Measurements from ENCODE around the gene MSI2.

The MSI2 gene

GRCh38 chr17:57699751-57700219 is 443.5 kb downstream of the MSI2 start:
- no peaks in the 10 kb centered on the region for H3K36me3 ChIP-seq (ENCODE audit: insufficient read depth, low read length)
- H3K4me3 ChIP-seq (ENCODE audit: low read length) = no peak overlapping the region
- H3K4me1 ChIP-seq (ENCODE audit: insufficient read depth, low read length) = peaks cover 17% of the 10 kb centered on the region
- H3K27me3 ChIP-seq (ENCODE audit: insufficient read depth, low read length) = no peaks in the 10 kb centered on the region
- H3K9me3 ChIP-seq (ENCODE audit: low read length) = peaks cover 5% of the 10 kb centered on the region
- H2AFZ ChIP-seq (ENCODE audit: low read depth, low read length) = no peak overlapping the region

- H3K36me3 ChIP-seq (ENCODE audit: insufficient read depth, low read length) = no peaks in the 10 kb centered on the region
- no peak overlapping the region for H2AFZ ChIP-seq (ENCODE audit: low read depth, low read length)
- no peak overlapping the region for H3K4me3 ChIP-seq (ENCODE audit: low read length)
- H3K27me3 ChIP-seq (ENCODE audit: insufficient read depth, low read length) = no peaks in the 10 kb centered on the region
- H3K9me3 ChIP-seq (ENCODE audit: low read length) = no peaks in the 10 kb centered on the region
- peaks cover 17% of the 10 kb centered on the region for H3K4me1 ChIP-seq (ENCODE audit: insufficient read depth, low read length)
These were observed 444.8 kb downstream of the MSI2 start for GRCh38 chr17:57701124-57701523.

- H3K4me1 ChIP-seq (ENCODE audit: insufficient read depth, low read length) = peaks cover 28% of the 10 kb centered on the region
- no peaks in the 10 kb centered on the region for H3K27me3 ChIP-seq (ENCODE audit: insufficient read depth, low read length)
- H2AFZ ChIP-seq (ENCODE audit: low read depth, low read length) = no peak overlapping the region
- H3K9me3 ChIP-seq (ENCODE audit: low read length) = no peaks in the 10 kb centered on the region
- H3K4me3 ChIP-seq (ENCODE audit: low read length) = no peak overlapping the region
- H3K36me3 ChIP-seq (ENCODE audit: insufficient read depth, low read length) = no peaks in the 10 kb centered on the region
These were observed 446.9 kb downstream of the MSI2 start for GRCh38 chr17:57703273-57703672.

- no peaks in the 10 kb centered on the region for H3K9me3 ChIP-seq (ENCODE audit: low read length)
These were observed 448.1 kb downstream of the MSI2 start for GRCh38 chr17:57704448-57704847.

GRCh38 chr17:57705921-57706695 is 449.8 kb downstream of the MSI2 start:
- no peaks in the 10 kb centered on the region for H3K9me3 ChIP-seq (ENCODE audit: low read length)
- H3K4me1 ChIP-seq (ENCODE audit: insufficient read depth, low read length) = peaks cover 21% of the 10 kb centered on the region
- H2AFZ ChIP-seq (ENCODE audit: low read depth, low read length) = no peak overlapping the region
- H3K27me3 ChIP-seq (ENCODE audit: insufficient read depth, low read length) = no peaks in the 10 kb centered on the region
- no peaks in the 10 kb centered on the region for H3K36me3 ChIP-seq (ENCODE audit: insufficient read depth, low read length)
- no peak overlapping the region for H3K4me3 ChIP-seq (ENCODE audit: low read length)

More at GRCh38 chr17:57704448-57704847, 448.1 kb downstream of the MSI2 start:
- no peak overlapping the region for H3K4me3 ChIP-seq (ENCODE audit: low read length)
- H2AFZ ChIP-seq (ENCODE audit: low read depth, low read length) = no peak overlapping the region
- no peaks in the 10 kb centered on the region for H3K36me3 ChIP-seq (ENCODE audit: insufficient read depth, low read length)
- H3K4me1 ChIP-seq (ENCODE audit: insufficient read depth, low read length) = peaks cover 23% of the 10 kb centered on the region
- no peaks in the 10 kb centered on the region for H3K27me3 ChIP-seq (ENCODE audit: insufficient read depth, low read length)

GRCh38 chr17:57706761-57707160 is 450.4 kb downstream of the MSI2 start:
- Histone ChIP-seq H2AFZ (ENCODE audit: low read depth, low read length) (no peak overlapping the region), H3K27me3 (ENCODE audit: insufficient read depth, low read length) (no peaks in the 10 kb centered on the region), H3K4me3 (ENCODE audit: low read length) (no peak overlapping the region), H3K4me1 (ENCODE audit: insufficient read depth, low read length) (peaks cover 21% of the 10 kb centered on the region), H3K36me3 (ENCODE audit: insufficient read depth, low read length) (no peaks in the 10 kb centered on the region), H3K9me3 (ENCODE audit: low read length) (no peaks in the 10 kb centered on the region)

GRCh38 chr17:57707892-57708291 is 451.6 kb downstream of the MSI2 start:
- H3K36me3 ChIP-seq (ENCODE audit: insufficient read depth, low read length) = no peaks in the 10 kb centered on the region
- H2AFZ ChIP-seq (ENCODE audit: low read depth, low read length) = peak overlapping the region; percentile 4
- peak overlapping the region; percentile 31 for H3K4me3 ChIP-seq (ENCODE audit: low read length)
- no peaks in the 10 kb centered on the region for H3K9me3 ChIP-seq (ENCODE audit: low read length)
- H3K27me3 ChIP-seq (ENCODE audit: insufficient read depth, low read length) = no peaks in the 10 kb centered on the region
- peaks cover 21% of the 10 kb centered on the region for H3K4me1 ChIP-seq (ENCODE audit: insufficient read depth, low read length)

GRCh38 chr17:57708410-57708809 is 452.1 kb downstream of the MSI2 start:
- no peaks in the 10 kb centered on the region for H3K36me3 ChIP-seq (ENCODE audit: insufficient read depth, low read length)
- H3K9me3 ChIP-seq (ENCODE audit: low read length) = no peaks in the 10 kb centered on the region
- peak overlapping the region; percentile 31 for H3K4me3 ChIP-seq (ENCODE audit: low read length)
- peak overlapping the region; percentile 4 for H2AFZ ChIP-seq (ENCODE audit: low read depth, low read length)
- peaks cover 21% of the 10 kb centered on the region for H3K4me1 ChIP-seq (ENCODE audit: insufficient read depth, low read length)
- H3K27me3 ChIP-seq (ENCODE audit: insufficient read depth, low read length) = no peaks in the 10 kb centered on the region

GRCh38 chr17:57713140-57713539 is 456.8 kb downstream of the MSI2 start:
- H3K4me1 ChIP-seq (ENCODE audit: insufficient read depth, low read length) = peaks cover 17% of the 10 kb centered on the region
- H3K36me3 ChIP-seq (ENCODE audit: insufficient read depth, low read length) = no peaks in the 10 kb centered on the region
- no peak overlapping the region for H2AFZ ChIP-seq (ENCODE audit: low read depth, low read length)
- H3K9me3 ChIP-seq (ENCODE audit: low read length) = peaks cover 5% of the 10 kb centered on the region
- H3K4me3 ChIP-seq (ENCODE audit: low read length) = no peak overlapping the region
- H3K27me3 ChIP-seq (ENCODE audit: insufficient read depth, low read length) = no peaks in the 10 kb centered on the region

- peaks cover 12% of the 10 kb centered on the region for H3K4me1 ChIP-seq (ENCODE audit: insufficient read depth, low read length)
- no peak overlapping the region for H2AFZ ChIP-seq (ENCODE audit: low read depth, low read length)
- peaks cover 5% of the 10 kb centered on the region for H3K9me3 ChIP-seq (ENCODE audit: low read length)
- no peak overlapping the region for H3K4me3 ChIP-seq (ENCODE audit: low read length)
- no peaks in the 10 kb centered on the region for H3K36me3 ChIP-seq (ENCODE audit: insufficient read depth, low read length)
- H3K27me3 ChIP-seq (ENCODE audit: insufficient read depth, low read length) = no peaks in the 10 kb centered on the region
These were observed 458.4 kb downstream of the MSI2 start for GRCh38 chr17:57714665-57715180.

GRCh38 chr17:57715981-57716380 is 459.7 kb downstream of the MSI2 start:
- Histone ChIP-seq H2AFZ (ENCODE audit: low read depth, low read length) (no peak overlapping the region), H3K4me3 (ENCODE audit: low read length) (no peak overlapping the region), H3K27me3 (ENCODE audit: insufficient read depth, low read length) (no peaks in the 10 kb centered on the region), H3K4me1 (ENCODE audit: insufficient read depth, low read length) (peaks cover 12% of the 10 kb centered on the region), H3K36me3 (ENCODE audit: insufficient read depth, low read length) (no peaks in the 10 kb centered on the region), H3K9me3 (ENCODE audit: low read length) (peaks cover 5% of the 10 kb centered on the region)

- Histone ChIP-seq H3K9me3 (ENCODE audit: low read length) (peaks cover 5% of the 10 kb centered on the region), H3K4me3 (ENCODE audit: low read length) (no peak overlapping the region), H3K36me3 (ENCODE audit: insufficient read depth, low read length) (no peaks in the 10 kb centered on the region), H2AFZ (ENCODE audit: low read depth, low read length) (no peak overlapping the region), H3K4me1 (ENCODE audit: insufficient read depth, low read length) (peaks cover 25% of the 10 kb centered on the region), H3K27me3 (ENCODE audit: insufficient read depth, low read length) (no peaks in the 10 kb centered on the region)
These were observed 462.6 kb downstream of the MSI2 start for GRCh38 chr17:57718878-57719277.

GRCh38 chr17:57720386-57721035 is 464.2 kb downstream of the MSI2 start:
- Histone ChIP-seq H2AFZ (ENCODE audit: low read depth, low read length) (no peak overlapping the region), H3K4me1 (ENCODE audit: insufficient read depth, low read length) (peaks cover 26% of the 10 kb centered on the region), H3K9me3 (ENCODE audit: low read length) (peaks cover 5% of the 10 kb centered on the region), H3K36me3 (ENCODE audit: insufficient read depth, low read length) (no peaks in the 10 kb centered on the region), H3K27me3 (ENCODE audit: insufficient read depth, low read length) (no peaks in the 10 kb centered on the region), H3K4me3 (ENCODE audit: low read length) (no peak overlapping the region)
